ENCODE measurements around the gene CROCC2.

The CROCC2 gene

DNA sequence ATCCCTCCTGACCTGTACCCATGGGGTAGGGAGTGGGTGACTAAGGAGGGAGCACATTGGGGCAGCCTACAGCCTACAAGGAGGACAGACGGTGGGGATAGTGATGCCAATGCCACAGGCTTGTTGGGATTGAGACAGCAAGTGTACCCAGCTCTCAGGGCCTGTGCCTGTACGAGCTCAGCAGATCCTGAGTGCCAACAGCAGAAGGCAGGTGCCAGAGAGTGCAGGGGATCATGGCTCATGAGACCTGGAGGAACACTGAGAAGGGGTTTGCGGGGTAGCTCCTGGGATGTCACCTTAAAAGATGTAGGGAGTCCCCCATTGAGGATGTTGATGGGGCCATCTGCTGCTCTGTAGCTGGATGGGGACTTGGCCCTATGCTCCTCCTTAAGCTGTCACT lies 82.0 kb downstream of the CROCC2 start:
- no peak for DNase-seq (ENCODE audit: low read depth)

DNA sequence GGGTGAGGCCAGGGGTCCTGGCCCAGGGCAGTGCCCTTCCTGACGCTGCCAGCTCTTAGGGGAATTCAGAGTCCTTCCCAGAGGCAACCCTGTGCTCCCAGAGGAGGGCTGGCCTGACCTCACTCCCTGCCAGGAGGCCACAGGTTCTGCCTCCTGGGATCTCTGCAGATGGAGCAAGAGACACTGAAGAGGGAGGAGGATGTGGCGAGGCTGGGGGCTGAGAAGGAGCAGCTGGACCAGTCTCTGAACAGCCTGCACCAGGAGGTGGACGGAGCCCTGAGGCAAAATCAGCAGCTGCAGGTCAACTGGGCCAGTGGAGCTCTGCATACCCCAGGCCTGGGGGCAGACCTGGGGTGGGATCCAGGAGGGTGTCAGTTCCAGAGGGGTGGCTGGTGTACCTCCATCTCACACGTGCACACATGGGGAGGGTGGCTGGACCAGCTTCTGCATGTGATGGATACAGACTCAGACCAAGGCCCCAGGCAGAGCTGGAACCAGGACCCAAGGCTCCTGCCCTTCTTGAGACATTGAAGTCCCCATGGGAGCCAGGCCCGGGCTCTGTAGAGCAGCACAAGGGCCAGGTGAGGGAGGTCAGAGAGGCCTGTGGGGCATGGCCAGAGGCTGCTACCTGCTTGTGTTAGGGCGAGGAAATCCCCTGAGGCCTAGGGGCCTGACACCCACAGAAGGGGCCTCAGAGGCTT lies 82.6 kb downstream of the CROCC2 start:
- DNase-seq (ENCODE audit: low read depth) = no peak

DNA sequence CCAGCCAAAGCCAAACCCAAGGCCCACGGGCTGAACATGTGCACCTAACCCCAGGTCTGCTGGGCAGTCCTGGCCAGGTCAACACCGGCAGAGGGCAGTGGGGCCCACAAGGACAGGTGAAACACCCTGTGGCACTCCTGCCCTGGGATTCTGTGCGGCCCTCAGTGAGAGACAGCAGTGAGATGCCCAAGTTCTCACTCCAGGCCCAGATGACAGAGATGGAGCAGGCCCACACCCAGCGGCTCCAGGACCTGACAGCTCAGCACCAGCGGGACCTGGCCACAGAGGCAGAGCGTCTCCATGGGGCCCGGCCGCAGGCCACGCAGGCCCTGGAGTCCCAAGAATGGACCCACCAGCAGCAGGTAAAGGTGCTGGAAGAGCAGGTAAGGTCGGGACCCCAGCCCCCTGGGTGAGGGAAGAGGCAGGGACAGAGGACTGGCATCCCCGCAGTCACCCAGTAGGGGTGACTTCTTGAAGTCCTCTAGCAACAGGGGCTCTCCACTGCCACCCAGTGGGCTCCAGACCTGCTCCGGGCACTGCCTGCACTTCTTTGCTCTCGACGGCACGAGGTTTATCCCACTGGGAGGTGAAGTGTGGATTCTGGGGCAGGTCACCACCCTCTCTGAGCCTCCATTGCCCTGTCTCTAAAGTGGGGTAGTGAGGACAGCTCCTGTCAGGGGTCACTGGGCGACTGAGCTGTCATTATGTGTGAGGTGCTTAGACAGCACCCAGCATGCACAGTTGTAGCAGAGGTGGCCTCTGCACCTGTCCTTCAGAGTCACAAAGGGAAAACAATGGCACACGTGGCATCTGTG lies 83.5 kb downstream of the CROCC2 start:
- no peak for DNase-seq (ENCODE audit: low read depth)

DNA sequence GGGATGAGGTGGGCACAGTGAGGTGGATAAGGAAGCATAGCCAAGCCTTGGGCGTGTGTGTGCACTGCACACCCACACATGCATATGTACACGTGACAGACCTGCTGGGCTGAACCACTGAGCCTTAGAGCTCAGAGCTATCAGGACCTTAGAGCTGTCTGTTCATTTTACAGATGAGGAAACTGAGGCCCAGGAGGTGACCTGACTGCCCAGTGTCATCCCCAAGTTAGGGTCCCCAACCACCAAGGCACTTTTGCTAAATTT lies 84.1 kb downstream of the CROCC2 start:
- no peak for DNase-seq (ENCODE audit: low read depth)

DNA sequence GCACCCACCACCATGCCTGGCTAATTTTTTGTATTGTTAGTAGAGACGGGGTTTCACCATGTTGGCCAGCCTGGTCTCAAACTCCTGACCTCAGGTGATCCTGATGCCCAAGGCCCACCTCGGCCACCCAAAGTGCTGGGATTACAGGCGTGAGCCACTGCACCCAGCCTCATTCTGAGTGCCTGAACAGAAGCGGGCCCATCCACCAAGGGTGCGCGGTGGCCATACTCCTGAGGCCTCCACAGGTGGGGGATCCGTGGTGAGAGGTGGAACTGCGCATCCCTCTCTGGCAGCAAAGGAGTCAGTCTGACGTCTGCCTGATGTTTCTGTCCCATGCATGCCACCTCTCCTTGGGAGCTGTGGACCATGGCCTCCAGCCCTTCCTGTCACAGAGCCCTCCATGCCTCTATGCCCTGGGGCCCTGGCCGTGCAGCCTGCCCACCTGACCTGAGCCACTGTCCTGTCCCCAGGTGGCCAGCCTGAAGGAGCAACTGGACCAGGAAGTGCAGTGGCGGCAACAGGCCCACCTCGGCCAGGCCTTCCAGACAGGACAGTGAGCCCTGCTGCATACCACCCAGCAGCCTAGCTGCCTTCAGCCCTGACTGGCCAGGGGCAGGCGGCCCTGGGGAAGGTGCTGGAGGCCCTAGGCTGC lies 84.7 kb downstream of the CROCC2 start:
- no peak for DNase-seq (ENCODE audit: low read depth)

DNA sequence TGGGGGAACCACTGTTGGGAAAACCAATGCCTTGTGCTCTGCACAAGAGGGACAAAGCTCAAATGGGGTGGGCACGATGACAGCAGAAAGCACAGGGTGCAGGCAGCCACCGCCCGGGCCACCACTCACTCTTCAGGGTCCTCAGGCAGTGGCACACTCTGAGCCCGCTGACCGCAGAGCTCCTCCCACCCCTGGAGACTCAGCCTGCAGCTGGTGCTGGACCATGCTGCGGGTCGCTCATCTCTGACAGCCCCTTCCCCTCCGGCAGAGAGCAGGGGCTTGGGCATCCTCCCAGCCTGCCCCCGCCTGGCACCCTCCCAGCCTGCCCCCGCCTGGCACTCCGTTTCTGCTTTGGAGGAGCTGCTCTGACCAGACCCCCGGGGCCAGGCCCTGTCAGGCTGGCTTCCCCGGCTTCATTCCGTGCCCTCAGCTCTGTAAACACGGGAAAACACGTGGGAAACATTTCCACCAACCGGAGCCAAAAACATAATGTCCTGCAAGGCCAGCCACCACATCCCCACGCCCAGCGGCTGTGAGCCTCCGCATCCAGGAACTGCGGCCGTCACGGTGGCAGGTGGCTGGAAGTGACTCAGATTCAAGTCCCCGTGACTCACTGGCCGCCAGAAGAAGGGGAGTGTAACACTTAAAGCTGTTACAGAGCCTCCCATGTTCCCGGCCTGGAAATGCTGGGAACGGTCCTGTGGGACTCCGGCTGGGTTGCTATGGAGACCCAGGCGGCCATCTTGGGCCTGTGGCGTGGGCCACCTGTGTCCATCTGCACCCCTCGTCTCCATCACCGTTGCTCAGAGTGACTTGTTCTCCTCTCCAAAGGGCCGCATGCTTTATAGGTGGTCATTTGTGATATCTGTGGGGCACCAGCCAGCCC lies 85.5 kb downstream of the CROCC2 start:
- DNase-seq (ENCODE audit: low read depth) = peak; percentile 61

DNA sequence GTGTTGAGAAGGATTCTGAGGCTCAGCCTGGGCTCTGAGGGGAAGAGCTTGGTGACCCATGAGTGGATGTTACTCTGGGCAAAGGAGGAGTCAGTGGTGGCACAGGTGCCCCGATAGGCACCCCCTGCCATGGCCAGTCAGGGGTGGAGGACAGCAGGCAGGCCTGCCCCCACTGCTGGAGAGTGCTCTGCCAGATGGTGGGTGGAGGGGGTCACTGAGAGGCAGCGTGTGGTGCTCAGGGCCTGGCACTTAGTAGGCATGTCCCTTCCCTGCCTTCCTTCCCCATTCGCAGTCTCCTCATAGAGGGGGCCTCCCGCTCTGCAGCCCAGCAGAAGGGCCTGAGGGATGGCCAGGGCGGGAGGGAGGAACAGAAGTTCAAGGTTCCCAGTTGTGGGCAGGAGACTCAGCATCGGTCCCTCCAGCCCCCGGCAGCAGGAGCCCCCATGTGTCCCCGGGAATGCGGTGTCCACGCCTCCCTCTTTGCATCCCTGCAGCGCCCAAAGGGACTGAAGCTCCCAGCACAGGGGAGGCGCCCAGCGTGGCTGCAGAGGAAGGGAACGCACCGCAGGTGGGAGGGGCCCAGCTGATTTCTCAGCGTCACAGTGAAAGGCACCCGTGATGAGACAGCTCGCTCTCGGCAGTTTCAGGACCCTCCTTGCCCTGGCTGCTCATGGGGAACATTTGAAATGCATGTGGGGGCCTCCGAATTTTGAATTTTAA lies 86.6 kb downstream of the CROCC2 start:
- DNase-seq (ENCODE audit: low read depth) = no peak

DNA sequence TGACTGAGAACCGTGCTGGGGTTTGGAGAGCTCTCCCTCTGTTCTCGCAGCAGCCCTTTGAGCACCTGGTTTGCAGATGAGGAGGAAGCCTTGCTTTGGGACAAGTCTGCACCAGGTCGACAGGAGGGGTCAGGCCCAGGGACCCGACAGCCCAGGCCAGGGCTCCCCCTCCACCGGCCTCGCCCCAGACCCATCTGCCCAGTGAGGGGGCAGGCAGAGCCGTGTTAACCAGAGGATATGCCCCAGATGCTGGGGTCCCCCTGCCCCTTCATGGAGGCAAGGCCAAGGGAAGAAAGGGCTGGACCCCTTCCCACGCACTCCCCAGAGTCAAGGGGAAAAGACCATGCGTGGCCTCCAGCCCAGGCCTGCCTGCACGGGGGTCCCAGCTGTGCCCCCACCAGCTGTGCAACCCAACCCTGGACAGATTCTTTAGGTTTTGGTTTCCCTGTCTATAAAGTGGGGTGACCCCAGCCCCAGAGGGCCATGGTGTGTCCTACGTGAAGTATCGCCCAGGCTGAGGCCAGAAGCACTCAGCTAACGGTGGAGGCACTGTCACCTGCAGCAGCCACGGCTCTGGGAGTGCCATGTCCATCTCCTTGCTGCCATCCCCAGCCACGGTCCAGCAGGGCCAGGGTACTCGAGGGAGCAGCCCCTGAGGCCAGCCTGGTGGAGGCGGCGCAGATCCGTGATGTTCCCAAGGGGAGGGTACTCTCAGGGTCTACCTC lies 87.5 kb downstream of the CROCC2 start:
- DNase-seq (ENCODE audit: low read depth) = no peak

DNA sequence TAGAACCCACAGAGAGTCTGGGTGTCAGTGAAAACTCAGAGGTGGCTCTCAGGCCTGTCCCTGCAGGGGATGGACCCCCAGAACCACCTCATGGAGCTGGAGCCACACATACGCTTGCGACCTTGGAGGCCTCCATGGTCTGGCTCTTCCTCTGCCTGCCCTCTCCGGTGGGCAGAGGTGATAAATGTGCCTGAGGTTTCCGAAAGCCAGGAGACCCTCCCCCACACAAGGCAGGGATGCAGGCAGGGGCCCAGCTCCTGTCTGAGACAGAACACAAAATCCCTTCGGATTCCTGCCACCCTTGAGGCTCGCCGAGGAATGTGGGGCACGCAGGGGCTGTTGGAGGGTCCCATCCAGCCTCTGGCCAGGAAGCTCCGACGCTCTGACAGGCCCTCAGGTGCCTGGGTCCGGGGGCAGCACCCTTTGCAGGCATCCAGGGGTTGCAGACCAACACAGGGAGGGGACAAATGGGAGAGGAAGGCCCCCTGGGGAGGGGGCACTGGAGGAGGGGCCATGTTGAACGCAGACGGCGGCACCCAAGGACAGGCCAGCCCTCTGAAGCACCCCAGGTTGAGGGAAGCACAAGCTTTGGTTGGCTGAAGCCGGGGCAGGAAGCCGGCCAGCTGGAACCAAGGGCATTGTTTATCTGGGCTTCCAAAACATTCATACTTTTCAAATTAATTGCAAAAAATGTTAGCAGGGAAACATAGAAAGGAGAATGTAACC lies 88.2 kb downstream of the CROCC2 start:
- DNase-seq (ENCODE audit: low read depth) = no peak

DNA sequence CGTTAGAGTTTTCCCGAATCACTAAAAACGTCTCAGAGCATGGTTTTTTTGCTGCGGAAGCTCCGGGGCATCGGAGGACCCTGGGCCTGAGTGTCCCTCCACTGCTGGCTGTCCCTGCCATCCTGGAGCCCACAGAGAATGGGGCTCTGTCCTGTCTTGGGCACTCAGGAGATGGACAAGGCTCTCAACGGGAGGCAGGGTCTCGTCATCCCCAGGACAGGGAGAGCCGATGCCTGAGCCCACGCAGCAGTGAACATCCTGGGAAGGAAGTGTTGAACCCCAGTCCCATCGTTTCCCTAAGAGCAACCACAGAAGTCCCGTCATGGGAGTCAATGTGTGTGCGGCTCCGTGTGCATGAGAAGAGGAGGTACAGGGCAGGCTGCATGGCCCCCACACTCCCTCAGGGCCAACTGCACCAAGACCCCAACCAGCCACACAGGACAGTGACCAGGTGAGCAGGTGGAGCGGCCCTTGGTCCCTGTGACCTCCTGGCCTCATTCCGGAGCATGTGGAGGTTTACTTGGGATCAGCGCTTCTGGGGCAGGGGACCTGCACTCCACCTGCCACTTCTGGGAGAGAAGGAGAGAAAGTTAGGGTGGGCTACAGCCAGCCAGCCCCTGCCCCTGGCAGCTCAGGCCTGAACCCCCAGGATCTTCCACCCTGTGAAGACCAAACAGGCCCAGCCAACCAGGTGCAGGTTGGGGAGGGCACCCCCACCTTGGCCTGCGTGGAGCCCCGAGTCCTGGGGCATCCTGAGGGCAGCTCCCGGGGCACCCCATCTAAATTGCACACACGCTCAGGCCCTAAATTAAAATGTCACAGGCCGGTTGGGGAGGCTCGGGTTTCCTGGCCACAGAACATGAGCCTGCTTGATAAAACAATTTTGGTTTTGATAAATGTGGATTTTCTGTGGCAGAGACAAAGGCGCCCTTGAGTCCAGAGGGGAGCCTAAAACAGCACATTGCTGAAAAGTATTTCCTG lies 89.2 kb downstream of the CROCC2 start:
- no peak for DNase-seq (ENCODE audit: low read depth)

DNA sequence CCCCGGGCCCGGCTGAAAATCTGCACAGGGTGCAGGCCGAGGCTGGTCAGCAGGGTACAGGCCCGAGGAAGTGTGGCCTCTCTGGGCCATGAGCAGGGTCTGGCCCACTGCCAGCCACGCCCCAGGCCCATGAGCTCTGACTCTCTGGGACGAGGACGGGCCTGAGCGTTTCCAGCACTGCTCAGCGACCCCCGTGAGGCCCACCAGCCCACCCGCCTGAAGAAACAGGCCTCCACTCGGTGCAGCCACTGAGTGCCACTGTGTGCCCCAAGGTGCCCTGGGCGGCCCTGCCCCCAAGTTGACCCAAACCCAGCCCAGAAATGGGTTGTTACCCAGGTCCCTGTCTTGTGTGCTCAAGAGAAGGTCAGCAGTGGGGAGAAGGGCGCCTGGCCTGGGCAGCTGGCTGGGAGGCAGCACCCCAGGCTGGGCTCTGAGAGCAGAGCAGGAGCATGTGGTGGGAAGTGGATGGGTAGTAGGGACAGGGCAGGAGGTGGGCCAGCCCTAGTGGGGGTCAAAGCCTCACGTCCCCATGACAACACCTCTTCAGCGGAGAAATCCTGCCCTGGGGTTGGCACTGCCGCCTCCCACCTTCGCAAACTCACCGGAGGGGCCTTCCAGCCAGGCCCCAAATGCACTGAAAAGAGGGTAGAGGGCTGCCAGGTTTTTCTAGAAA lies 90.2 kb downstream of the CROCC2 start:
- DNase-seq (ENCODE audit: low read depth) = no peak

DNA sequence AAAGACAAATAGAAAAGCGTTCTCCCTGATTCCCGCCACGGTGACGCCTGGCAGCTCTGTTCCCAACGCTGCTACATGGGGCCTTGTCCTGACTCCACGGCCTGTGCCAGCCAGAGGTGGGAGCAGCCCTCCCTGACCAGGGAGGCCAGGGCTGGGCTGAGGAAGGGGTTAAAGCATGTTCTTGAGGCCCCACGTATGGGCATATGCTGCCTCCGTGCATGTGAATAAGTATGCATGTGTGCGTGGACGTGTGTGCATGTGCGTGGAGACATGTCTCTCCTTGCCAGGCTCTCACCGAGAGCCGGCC lies 90.7 kb downstream of the CROCC2 start:
- no peak for DNase-seq (ENCODE audit: low read depth)

DNA sequence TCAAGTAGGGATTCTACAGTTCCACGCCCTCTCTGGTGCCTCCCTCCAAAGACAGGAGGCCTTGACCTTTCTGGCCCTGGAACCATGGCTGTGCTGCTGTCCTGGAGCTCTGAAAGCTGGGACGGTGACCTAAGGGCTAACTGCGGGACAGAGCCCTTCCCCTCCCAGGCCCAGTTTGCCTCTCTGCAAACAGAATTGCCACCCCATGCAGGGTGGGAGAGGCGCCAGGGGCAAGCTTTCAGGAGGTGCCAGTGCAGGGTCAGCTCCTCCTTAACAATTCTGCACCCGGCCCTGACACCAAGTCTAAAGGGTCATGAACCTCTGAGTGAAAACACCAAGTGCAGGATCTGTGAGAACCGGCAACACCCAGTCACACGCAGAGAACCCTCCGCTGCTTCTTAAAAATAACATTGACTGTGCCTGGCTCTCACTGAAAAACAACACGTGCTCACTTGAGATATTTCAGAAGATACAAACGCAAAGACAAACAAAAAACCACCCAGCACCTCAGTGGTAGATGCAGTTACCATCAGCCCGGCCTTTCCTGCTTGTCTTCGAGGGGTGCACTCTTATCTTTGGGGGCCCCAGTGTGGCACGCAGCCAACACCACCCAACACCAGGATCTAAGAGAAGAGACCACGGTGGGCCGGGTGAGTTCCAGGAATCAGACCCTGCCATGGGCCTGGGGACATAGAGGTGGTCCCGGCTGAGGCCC lies 91.2 kb downstream of the CROCC2 start:
- no peak for DNase-seq (ENCODE audit: low read depth)

DNA sequence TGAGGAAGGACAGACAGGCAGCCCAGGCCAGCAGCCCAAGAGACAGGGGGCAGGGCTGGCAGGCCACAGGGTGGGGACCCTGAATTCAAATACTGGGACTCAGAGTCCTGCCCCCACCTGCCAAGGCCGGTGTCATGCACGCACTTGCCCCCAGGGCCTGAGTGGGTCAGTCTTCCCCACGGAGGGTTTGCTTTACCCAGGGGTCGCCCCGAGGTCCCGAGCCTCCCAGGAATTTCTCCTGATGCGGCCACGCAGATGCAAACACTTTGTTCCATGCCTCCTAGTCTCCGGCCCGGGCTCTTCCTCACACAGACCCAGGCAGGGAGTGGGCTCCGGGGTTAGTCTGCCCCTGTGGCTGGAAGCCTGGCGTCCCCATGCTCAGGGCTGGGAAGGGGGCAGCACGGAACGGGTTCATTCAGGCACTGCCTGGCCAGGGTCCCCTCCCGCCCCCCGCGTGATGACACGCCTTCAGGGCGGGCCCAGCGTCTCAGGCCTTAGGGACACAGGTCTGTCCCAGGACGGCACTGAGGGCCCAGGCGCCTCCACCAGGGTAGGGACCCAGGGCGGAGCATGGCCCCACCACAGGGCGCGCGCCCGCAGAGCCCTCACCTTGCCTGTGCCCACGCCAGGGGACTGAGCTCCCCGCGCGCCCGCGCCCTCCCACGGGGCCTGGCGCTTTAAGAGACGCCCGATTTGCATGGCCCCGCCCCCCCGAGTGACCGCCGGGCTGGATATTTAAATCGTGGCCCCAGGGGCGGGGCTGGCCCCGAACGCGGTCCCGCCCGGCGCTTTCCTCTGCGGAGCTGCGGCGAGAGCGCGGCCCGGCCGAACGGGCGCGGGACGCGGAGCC lies 91.9 kb downstream of the CROCC2 start, which contains the start of gene SNED1:
Gene SNED1 (plus strand): TSS at position 763 of the 850 bp plus-strand sequence. CDS start 220 bp downstream, outside the sequence.
- no peak for DNase-seq (ENCODE audit: low read depth)

DNA sequence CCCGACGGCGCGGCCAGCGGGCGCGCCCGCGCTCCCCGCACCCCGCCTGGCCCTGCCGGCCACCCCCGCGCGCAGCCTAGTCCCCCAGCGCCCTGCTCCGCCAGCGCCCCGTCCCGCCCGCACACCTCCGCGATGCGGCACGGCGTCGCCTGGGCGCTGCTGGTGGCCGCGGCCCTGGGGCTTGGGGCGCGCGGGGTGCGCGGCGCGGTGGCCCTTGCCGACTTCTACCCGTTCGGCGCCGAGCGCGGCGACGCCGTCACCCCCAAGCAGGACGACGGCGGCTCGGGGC lies 92.5 kb downstream of the CROCC2 start:
- DNase-seq (ENCODE audit: low read depth) = no peak

DNA sequence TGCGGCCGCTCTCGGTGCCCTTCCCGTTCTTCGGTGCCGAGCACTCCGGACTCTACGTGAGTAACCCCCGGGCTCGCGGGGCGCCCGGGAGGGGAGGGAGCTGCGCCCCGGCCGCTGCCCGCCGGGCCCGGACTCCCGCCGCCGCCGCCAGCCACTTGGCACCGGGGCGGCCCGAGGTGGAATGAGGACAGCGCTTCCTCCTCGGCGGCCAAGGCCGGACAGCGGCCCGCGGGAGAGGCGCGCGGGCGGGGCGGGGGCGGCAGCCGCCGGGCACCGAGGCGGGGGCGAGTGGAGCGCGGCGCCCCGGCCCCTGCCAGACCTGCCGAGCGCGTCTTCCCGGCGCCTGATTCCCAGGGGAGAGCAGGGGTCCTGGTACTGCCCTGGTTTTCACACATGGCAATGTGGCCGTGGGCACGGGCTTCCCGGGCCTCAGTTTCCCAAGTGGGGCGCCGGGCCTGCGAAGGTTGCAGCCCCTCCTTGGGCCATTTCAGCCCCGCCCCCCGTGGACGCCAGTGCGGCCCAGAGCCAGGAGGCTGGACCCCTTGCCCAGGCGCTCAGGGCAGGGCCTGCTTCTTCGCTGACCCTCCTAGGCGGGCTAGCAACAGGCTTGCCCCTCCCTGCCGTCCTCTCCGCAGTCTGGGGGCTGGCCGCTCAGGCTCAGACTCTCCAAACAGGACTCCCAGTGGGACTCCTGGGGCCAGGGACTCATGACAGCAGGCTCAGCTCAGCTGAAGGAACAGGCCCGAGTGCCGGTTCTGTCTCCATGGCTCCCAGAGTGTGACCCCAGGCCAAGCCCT lies 93.1 kb downstream of the CROCC2 start:
- no peak for DNase-seq (ENCODE audit: low read depth)
